Keratinocyte (primary cell): ENCODE data around the gene LMOD1.

Experiments used
- CTCF ChIP-seq, 3 experiments: IDR thresholded peaks in 1 of 3; conservative IDR thresholded peaks in 1 of 3; optimal IDR thresholded peaks in 1 of 3; 2 replicates in 2 of 3; 3 replicates in 1 of 3; pipeline versions ENCODE3 to v1.5.1; 2011; ENCODE audit warnings: low read length in 3 of 3, mild to moderate bottlenecking in 3 of 3, moderate library complexity in 2 of 3, control low read depth in 1 of 3, inconsistent platforms in 1 of 3; ENCODE audit not compliant: insufficient read depth in 2 of 3; ENCODE audit errors: extremely low read depth in 1 of 3
- EZH2 ChIP-seq: IDR thresholded peaks from one replicate; pipeline ENCODE4 v1.6.1; 2012; ENCODE audit warnings: inconsistent platforms, mild to moderate bottlenecking, low read length, moderate library complexity

GRCh38 chr1:201989354-201990128 lies 43.2 kb upstream of the LMOD1 start:
- TF ChIP-seq CTCF (optimal IDR thresholded peaks at IDR 0.05 in 1 of 3, IDR thresholded peaks at IDR 0.05 in 1 of 3, conservative IDR thresholded peaks at IDR 0.05 in 1 of 3; ENCODE audit: extremely low read depth in 1 of 3, insufficient read depth in 2 of 3, low read length in 3 of 3) (no peak), EZH2 (no peak)
